Stimulated activated naive CD4-positive, alpha-beta T cell (primary cell): ENCODE measurements around the gene CADPS.

ENCODE experiments used
- DNase-seq, 6 experiments: peaks; one replicate each; lab custom pipeline; 2025; lab: John Stamatoyannopoulos, UW

CADPS gene

DNA sequence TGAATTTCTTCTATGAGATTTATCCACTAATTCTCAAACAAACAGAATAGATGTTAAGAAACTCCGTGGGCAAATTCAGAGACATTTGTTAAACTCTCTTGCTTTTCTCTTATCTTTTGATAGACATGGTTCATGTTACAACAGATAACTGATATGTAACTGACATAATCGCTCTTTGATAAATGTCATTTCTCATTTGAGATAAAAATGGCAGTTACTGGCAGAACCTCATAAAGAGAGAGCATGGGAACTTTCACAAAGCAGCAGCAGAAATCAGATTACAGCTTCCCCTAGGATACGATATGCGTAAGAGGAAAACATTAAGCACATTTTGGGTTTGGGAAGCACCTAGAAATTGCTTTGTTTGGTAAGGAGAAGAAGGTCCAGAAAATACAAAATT, 126.1 kb downstream of the CADPS start:
- no peak for DNase-seq

DNA sequence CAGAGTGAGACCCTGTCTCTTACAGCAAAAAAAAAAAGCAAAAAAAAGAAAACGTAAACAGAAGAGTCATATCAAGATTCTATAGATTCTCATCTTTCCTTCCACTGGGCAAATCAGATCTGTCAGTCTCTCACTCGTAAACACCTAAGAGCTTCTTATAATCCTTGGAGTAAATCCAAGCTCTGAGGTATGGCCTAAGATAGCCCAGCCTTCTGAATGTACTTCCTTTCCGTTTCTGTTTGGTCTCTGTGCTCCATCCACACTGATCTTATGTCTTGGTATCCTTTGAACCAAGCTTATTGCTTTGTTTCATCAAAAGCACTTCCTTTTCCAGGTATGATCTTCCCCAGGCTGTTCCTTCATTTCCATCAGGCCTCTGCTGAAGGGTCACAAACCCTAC, 137.8 kb downstream of the CADPS start:
- DNase-seq = no peak

DNA sequence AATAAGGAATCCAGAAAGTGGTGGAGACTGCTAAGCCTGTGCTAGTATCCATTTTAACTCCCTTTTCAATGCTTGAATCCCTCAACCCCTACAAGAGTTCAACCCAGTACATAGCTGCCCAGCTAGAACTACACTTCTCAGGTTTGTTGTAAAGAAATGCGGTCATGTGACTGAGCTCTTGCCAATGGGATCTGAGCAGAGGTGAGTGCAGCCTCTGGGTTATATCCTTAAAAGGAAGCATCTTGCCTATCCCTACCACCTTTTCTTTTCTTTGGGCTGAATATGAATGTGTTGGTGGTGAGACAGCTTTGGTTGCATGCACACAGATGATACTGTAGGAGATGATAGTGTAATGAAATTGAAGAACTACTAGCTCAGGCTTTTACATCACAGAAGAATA, 139.7 kb downstream of the CADPS start:
- DNase-seq = no peak

DNA sequence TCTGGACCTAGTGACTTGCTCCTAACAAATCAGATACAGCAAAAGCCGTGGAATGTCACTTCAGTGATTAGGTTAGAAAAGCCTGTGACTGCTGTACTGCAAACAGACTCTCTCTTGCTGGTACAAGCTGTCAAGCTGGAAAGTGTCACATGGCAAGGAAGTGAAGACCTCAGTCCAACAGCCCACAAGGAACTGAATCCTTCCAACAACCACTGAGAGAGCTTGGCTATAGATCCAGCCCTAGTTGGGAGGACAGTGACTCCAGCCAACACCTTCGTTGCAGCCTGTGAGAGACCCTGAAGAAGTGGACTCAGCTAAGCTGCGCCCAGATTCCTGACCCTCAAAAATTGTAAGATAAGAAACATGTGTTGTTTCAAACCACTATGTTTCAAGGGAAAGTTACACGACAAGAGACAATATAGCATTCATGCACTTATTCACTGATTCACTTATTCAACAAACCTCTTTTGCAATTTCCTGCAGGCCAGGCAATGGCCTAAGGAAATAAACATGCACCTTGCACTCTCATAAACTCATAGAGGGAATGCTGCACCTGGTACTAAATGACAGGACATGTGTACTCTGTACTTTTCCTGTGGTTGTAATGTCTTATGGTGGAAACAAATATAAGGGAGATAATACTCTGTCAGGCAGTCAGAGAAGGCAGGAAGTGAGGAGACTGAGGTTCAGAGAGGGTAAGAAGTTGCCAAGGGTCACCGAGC, 142.9 kb downstream of the CADPS start:
- DNase-seq = no peak

DNA sequence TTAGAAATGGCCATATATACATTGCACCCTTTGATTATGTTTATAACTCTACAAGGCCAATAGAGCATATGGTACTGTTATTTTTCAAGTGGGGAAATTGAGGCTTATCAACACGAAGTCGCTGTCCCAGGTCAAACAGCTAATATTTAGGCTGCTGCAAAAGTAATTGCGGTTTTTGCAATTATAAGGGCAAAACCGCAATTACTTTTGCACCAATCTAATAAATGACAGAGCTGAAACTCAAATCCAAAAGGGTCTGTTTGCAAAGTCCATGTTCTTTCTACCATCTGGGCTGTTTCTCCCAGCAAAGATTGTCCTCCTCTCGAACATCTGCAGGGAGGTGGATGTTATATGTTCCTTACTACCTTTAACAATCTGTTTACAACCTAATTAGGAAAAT, 147.2 kb downstream of the CADPS start:
- DNase-seq = no peak

DNA sequence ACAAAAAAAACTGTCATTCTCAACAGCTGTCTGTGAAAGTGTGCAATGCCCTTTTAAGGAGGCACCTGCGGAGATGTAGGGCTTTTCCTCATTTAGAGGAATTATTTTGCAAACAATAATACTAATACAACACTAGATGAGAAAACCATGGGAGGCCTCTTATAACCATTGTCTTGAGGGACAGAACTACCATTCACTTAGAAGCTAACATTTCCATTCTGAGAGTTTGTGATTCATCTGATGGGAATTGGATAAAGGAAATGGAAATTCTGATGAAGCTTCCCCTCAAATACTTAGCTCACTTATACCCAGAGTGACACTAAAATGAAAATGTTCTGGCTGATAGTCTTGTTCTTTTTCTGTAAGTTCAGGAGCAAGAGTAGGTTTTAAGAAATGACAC, 147.7 kb downstream of the CADPS start:
- no peak for DNase-seq

DNA sequence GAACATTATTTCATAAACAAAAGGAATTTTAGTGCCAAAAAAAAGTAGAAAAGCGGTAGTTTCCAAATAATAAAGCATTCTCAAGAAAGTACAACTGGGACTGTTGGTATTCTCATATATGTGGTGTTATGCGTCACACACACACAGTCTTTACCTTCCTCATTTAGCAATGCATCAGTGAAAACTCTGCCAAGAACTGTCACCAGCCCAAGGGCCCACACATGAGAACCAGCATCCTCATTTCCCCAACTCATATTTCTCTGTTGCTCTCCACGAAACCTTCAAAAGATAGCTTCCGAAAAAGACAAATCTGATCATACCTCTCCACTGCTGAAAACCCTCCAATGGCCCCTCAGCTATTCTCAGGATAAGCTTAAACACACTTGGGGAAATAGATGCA, 150.7 kb downstream of the CADPS start:
- no peak for DNase-seq

DNA sequence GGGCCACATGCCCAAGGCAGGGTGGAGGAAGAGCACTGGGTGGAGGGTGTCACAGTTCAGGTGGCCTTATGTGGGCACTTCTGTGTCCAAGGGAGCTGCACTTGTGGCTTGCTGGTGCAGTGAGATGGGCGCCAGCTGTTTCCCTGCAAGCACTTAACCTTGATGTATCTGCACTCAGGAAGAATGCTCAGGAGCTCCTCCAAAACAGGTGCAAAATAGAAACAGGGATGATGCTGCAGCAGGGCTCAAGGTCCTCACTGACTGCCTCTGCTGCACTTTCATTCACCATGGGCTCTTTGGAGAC, 151.3 kb downstream of the CADPS start:
- no peak for DNase-seq

DNA sequence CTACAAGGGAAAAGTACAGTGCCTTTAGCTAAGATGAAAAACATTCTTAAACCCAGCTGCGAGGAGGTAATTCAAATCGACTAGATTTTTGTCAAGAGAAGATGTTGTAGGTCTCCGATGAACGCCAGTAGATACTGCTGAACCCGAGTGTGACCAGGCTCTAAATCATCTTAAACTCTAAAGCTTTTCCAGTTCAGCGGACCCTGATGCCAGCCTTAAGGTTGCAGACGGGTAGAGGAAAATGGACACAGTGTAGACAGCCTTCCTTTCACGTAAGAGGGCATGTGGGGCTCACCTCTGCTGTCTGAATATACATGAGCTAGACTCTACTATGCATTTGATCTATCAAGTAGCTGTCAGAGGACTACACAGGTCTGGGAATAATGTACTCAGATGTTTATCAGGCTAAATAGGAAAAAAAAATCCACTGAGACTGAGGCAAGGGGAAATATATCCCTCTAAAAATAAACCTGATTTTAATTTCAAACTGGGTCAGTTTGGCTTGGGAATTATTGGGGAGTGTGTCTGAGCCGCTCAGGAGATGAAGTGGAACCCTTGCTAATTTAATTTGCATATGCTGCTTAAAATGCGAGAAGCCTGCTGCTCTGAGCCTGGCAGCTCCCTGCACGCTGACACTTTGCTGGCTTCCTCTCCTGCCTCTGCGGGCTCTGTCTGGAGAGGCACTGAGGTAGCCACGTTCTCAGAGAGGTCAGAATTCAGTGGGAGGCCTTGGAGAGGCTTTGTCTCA, 151.9 kb downstream of the CADPS start:
- DNase-seq = no peak

DNA sequence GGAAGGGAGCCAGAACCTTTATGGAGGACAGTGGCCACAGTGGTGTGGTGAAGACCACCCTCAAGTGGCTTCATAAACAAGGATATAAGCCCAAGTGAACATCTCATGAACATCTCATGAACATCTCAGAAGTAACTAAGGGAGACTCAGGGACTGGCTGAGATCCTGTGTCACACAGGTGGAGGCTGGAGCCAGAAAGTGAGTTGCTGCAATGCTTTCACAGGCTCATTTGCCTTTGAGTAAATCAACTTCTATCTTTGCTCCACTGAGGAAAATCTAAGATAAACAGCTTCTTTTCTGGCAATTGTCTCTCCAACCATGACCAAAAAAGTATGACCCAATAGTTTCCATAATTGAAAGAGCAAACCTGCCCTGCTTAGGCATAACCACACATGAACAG, 152.9 kb downstream of the CADPS start:
- DNase-seq = no peak

DNA sequence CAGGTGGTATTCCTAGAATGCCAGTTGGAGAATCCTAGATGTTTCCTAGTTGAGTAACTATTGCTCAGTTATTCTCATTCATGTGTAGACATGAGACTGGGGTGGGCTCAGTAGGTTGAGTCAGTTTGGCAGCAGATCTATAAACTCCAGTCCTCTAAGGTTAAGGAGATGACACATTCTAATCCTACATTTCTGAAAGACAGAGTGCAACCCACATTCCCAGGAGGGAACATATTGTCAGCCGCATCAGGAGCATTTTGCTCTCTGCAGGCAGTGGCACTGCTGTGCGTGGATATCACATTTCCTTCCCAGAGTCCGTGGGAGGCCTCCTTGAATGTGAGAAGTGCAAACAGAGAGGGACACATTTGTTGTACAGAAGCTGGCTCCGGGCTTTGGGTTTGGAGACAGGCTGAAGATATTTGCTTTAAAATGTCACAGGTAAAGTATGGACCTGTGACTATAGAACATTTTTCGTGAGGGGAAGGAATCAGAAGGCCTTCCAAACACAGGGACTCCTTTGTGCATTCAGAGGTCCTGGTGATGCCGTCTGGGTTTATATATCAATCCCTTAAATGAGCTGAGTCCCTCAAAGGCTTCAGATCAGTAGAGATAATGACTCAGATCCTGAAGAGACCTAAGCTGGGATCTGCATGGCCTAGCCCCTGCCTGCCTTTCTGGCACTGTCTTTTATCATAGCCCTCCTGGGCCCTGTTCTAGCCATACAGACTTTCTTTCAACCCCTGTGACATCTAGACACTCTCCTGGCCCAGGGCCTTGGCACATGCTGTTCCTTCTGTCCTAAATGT, 156.5 kb downstream of the CADPS start:
- no peak for DNase-seq

DNA sequence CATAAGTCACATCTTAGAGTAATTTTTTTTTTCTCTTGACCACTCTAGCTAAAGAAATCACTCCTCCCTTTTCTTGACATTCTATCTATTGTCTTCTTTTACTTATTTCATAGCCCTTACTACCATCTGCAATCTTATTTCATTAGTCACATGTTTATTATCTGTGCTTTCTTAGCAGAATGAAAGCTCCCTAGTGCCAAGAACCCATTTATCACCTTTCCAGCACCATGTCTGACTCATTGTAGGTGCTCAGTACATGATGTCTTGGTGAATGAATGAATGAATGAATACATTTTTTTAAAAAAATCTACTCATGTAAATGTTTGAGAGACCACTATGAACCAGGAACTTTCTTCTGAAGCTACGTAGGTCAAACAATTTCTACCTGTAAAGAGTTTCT, 157.2 kb downstream of the CADPS start:
- no peak for DNase-seq

DNA sequence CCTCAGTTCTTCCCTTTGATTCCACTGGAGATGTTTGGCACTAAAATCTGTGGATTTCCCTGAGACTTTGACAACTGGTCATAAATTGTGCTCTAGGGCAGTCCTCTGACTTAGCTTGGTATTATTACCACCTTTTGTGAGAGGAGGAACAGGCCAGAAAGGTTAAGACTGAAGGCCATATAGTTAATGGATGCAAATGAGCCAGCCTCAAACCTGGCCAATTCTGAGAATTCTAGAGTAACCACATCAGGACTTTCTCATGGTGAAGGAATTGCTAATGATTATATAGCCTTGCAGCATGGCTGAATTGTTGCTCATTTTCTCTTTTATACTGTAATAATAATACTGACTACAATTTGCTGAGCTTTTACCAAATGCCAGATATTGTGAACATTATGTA, 162.5 kb downstream of the CADPS start:
- no peak for DNase-seq

DNA sequence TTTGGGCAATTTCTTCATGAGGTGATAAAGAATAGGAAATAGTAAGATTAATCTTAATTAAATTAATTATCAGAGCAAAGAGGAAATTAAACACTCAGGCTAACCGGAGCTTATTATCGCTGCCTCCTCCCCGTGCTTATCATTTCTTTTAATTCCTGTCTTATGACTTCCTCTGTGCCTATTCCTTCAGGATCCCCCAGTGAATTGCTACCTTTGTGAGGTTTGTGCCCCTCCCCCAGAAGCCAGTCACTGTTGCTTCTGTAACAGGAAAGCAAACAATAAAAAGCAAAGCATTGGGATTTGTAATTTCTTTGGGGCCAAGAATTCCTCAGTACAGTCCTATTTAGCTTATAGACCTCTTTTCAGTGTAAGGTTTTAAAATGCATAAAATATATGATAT, 164.5 kb downstream of the CADPS start:
- DNase-seq = no peak

DNA sequence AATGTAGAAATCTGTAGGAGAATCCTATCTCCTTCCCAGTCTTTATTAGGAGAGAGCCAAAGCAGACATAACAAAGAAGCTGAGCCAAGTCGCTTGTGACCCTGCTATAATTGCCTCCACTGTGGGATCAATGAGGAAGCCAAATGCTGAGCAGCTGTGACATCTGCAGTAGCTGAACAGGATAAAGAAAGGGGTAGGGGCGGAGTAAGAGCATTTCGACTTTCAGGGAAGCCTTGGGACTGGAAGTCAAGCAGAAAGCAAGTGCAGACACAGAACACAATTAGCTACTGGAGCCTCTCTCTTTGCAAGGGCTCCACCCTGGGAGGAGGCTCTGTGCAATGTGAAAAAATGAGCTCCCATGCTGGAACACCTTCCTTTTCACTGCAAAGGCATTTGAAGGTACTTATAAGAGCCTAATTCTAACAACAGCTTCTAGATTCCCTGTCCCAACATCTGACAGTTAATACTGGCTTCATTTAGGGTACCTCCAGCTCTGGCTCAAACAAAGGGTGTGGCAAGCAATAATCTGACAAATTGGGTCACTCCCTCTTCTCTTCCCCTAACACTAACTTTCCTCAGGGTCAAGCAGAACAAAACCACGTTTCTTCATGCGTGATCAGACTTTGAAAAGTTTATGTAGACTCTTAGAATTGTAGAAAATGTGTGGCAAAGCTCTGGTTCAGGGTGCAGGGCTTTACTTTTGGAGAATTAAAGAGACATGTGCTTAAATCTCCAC, 166.4 kb downstream of the CADPS start:
- no peak for DNase-seq

DNA sequence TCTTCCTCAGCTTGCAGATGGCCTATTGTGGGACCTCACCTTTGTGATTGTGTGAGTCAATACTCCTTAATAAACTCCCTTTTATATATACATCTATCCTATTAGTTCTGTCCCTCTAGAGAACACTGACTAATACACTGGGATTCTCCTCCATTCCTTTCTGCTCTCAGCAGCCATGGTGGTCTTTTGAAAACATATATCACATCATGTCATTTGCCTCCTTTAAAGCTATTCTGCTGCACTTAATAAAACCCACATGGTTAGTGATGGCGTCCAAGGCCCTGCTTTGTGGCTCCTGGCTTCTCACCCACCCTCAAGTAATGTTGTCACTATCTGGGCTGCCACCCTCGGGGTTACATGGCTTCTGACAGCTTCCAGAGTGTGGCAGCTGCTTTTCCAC, 169.5 kb downstream of the CADPS start:
- no peak for DNase-seq

DNA sequence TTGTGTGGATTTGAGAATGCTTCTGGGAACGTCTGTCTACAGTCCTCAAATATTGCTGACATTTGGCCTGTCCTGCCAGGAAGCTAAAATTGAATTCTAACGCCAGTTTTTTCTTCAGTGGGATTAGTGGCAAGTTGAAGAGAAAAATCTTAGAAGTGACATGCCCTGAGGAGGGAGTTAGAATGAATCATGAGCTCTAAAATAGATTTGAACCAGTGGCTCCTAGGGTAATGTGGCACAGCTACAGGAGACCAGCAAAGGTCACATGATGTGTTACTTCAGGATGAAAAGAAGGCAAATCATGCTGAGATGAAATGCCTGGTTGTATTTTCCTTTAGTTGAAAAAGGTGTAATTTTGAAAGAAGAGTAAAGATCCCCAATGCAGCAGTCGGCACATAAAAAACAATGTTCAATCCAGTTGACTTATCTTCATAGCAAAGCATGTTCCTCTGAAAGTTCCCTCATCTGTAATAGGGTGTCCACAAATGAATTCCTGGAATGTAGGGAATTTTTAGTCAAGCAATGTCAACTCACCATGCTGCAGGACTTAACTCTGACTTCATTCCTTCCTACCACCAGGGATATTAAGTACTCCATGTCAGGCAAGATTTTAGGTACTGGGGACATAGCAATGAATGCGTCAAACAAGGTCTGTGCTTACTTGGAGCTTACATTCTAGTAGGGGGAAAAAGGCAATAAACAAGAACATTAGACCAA, 171.6 kb downstream of the CADPS start:
- no peak for DNase-seq

DNA sequence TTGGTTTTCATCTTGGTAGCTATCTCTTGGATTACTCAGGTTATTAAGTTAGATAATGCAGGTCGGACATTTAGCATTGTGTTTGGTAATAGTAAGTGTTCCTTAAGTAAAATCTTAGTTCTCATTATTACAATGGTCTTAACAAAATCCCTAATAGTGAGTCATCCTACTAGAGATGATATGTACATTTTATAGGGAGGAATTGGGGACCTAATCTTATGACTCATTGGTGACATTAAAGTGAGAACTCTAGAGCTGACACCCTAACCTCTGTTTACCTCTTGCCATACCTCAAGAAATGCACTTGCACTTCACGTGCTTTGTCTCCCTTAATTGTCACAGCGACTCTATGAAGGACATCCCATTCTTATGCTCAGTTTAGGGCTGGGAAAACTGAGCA, 174.9 kb downstream of the CADPS start:
- DNase-seq = no peak

DNA sequence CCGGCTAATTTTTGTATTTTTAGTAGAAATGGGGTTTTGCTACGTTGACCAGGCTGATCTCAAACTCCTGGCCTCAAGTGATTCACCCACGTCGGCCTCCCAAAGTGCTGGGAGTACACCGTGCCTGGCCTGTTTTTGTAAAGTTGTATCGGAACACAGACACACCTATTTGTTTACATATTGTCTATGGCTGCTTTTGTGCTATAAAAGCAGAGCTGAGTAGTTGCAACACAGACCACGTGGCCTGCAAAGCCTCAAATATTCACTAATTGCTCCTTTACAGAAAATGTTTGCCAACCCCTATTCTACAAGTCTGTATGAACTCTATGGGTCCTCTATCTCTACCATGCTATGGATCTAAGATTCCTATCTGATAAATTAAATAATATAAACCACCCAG, 175.5 kb downstream of the CADPS start:
- no peak for DNase-seq

DNA sequence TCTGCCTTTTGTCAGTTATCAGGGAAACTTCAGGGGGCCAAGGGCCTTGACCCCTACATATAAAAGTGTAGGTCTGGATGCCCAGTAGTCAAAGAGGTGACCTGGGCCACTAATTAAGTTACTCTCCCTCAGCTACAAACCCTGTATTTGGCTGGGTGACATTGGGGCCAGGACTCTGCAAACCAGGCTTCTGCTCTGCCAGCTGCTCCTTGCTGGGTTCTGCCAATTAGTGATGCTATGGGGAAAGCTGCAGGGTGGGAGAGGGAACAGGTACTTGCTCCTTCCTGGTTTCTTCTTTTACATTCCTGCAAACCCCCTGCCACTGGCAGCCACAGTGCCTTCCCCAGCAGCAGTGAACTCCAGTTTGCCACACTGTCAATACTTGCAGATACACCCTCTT, 179.2 kb downstream of the CADPS start:
- no peak for DNase-seq

DNA sequence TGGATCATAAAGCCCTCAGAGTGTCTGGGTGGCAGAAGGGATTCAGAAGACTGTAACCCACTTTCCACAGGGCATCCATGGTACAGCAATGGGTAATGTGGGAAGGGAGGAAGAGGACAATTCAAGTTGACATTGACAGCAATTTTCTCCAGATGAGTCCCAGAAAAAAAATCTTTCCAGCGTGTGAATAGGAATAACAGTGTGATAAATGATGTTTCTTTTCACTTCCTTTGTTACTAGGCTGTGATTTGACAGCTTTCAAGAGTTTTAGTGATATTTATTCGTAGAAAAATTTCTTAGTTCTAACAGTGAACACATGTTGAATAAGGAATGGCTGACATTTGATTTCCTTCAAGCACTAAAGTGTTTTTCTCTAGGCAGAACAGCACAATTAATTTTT, 186.4 kb downstream of the CADPS start:
- no peak for DNase-seq

DNA sequence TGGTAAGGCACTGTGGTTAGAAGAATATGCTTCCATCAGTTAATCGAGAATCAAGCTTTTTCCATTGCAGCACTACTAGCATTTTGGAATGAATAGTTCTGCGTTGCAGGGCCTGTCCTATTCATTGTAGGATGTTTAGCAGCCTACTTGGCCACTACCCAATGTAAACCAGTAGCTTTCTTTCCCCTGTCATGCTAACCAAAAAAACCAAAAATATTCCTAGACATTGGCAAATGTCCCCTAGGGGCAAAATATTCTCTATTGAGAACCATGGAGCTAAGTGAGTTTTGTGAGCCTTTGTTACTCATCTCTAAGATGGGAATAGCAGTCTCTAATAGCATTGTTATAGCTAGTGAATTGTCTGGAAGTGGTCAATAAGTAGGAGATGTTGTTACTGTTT, 187.2 kb downstream of the CADPS start:
- DNase-seq = no peak
